GM18526 (cell line): Measurements from ENCODE around the gene C6orf58.

Experiments
- POLR2A ChIP-seq: IDR thresholded peaks from 3 replicates; pipeline ENCODE4 v1.6.1; 2011; ENCODE audit not compliant: insufficient read length; ENCODE audit errors: extremely low read depth

The C6orf58 gene

DNA sequence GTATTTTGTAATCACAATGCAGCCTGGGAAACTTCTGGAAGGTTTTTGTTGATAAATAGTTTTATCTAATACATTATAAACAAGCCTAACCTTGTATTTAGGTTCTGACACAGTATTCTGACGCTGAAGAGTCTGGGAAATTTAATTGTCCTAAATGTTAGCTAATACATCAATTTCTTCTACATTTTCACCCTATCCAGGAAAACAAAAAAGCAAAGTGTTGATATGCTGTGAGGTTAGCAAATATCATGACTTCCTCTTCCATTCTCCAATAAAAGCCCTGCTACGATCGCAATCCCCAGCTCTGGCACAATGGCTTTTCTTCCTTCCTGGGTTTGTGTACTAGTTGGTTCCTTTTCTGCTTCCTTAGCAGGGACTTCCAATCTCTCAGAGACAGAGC is at the start of gene C6orf58:
C6orf58 (plus strand) TSS at position 301 of the 400 bp plus-strand sequence; CDS start at position 313, 12 bp downstream.
- no peak for TF ChIP-seq POLR2A

GRCh38 chr6:127533011-127533410 is 44.0 kb upstream of the C6orf58 start:
- no peak for TF ChIP-seq POLR2A

- no peak for TF ChIP-seq POLR2A
Measured at GRCh38 chr6:127533736-127534135, 43.2 kb upstream of the C6orf58 start.

- TF ChIP-seq POLR2A = no peak
Measured at GRCh38 chr6:127538750-127539264, 38.2 kb upstream of the C6orf58 start.

GRCh38 chr6:127539272-127539671 is 37.7 kb upstream of the C6orf58 start:
- no peak for TF ChIP-seq POLR2A

DNA sequence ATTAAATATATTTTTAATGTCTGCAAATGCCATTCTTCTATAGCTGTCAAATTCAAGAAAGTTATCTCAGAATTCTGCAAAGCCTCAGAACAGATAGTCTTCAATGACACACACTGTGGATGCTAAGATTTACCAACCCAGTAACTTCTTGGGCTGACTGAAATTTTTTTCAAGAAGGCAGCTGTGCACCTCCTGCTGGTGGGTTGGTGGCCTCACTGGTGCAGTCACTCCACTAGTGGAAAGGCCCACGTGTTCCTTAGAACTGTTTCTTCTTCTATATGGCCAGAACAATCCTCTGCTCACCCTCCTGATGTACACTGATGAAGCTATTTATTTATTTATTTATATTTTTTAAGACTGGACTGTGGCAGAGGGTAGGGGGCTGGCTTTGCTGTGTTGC is 29.8 kb upstream of the C6orf58 start:
- no peak for TF ChIP-seq POLR2A

DNA sequence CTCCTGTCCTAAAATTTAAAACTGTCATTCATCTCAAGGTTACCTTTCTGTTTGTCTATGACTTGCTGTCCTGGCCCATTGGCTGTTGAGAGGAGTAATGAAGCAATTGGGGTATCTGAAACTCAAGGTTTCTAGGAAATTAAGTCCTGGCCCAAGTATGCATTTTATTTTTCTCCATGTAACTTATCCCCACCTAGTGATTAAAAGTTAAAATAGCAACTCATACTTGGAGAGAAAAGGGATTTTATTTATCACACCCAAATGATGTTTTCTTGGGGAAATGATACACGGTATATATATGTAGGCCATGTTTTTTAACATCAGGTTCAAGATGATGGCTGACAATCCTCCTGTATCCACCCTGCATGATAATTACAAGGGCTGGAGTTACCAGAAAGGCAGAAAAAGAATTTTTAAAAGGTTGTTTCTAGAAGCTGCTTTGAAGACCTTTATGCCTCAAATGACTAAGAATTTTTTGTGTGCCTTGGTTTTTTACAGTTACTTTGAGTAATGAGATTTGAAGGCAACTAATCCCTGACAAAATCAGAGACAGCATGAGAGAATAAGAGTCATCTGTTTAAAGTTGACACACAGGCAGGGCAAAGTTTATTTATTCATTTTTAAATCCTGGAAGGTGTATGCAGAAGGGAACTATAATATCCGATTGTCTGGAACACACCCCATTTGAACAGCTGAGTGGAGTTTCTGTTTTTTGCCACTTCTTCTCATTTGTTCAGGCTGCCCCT is 28.9 kb upstream of the C6orf58 start:
- no peak for TF ChIP-seq POLR2A

GRCh38 chr6:127550403-127550802 is 26.6 kb upstream of the C6orf58 start:
- TF ChIP-seq POLR2A = no peak

DNA sequence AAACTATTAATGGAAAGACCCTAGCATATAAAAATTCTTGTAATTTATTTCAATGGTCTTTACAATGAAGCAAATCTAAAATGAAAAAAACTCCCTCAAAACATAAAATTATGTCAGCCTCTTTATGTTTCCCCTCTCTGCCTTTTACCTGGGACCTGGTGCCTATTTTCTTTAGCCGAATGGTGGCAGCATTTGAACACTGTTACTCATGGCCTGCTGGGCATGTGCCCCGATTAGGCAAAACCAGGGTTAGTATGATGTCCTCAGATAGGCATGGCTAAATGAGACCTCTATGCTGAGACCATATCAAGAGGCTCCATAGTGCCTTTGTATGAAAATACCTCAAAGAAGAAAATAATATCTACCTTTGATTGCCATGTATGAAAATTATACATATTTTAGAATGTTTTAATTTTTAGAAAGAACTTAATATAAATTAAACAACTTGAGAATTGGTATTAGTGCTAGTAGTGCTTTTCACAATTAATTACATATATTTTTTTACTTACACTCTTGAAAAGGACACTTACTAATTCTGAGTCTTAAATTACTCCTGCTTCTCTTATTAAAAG is 22.5 kb upstream of the C6orf58 start:
- no peak for TF ChIP-seq POLR2A

GRCh38 chr6:127561660-127562059 is 15.3 kb upstream of the C6orf58 start:
- TF ChIP-seq POLR2A = no peak

- TF ChIP-seq POLR2A = no peak
Measured at GRCh38 chr6:127564761-127565160, 12.2 kb upstream of the C6orf58 start.

GRCh38 chr6:127566119-127566518 is 10.9 kb upstream of the C6orf58 start:
- no peak for TF ChIP-seq POLR2A

- TF ChIP-seq POLR2A = no peak
Measured at GRCh38 chr6:127566651-127567050, 10.3 kb upstream of the C6orf58 start.

GRCh38 chr6:127567476-127567875 is 9.5 kb upstream of the C6orf58 start:
- no peak for TF ChIP-seq POLR2A

- TF ChIP-seq POLR2A = no peak
Measured at GRCh38 chr6:127570739-127571389, 6.1 kb upstream of the C6orf58 start.

DNA sequence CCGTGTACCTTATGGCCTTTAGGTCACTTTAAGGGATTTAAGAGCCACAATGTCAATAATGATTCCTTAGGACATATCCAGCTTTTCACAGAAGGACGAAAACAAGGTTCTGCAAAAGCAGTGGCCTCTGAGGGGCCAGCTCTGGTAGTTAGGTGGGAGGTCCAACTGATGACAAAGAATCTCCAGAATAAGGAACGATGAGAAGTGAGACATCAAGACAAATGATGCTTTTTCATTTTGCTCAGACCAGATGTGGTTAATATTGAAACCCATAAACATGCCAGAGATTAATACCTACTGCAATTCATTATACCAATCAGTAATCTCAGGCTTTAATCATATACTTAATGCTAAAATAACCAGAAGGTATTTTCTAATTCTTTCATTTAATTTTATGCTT is 1.9 kb downstream of the C6orf58 start:
- TF ChIP-seq POLR2A = no peak

GRCh38 chr6:127581576-127581975 is 4.6 kb downstream of the C6orf58 start:
- TF ChIP-seq POLR2A = no peak
